Vagina (tissue), 2 donors: ENCODE data around the gene FBXL17.

Experiments
- CTCF ChIP-seq, 3 experiments: fragments of 450-650 bp in 2 of 3; fragments of 200-600 bp in 1 of 3; sonication (generic) in 1 of 3; IDR thresholded peaks; one replicate each; pipeline ENCODE4 v1.5.1; 2017 to 2019; ENCODE audit warnings: antibody characterized with exemption in 3 of 3, mild to moderate bottlenecking in 2 of 3, moderate library complexity in 2 of 3
- POLR2A ChIP-seq, 2 donors: fragments of 450-650 bp; IDR thresholded peaks; one replicate each; pipeline ENCODE4 v1.6.1; 2017; ENCODE audit warnings: antibody characterized with exemption in 2 of 2, mild to moderate bottlenecking in 2 of 2, moderate library complexity in 2 of 2
- POLR2AphosphoS5 ChIP-seq, 2 donors: sonication (generic); formaldehyde crosslinking; IDR thresholded peaks; one replicate each; pipeline ENCODE4 v1.9.0; 2017; ENCODE audit warnings: antibody characterized with exemption in 2 of 2, mild to moderate bottlenecking in 2 of 2, low read depth in 1 of 2; ENCODE audit not compliant: insufficient read depth in 1 of 2

GRCh38 chr5:108118813-108119514, 262.9 kb downstream of the FBXL17 start:
- TF ChIP-seq CTCF (IDR thresholded peaks at IDR 0.05), result no peak
- no peak for TF ChIP-seq POLR2A (IDR thresholded peaks at IDR 0.05)
- TF ChIP-seq POLR2AphosphoS5 (IDR thresholded peaks at IDR 0.05; ENCODE audit: insufficient read depth in 1 of 2, low read depth in 1 of 2), result no peak
